ENCODE results near the gene LYSMD1.

LYSMD1 gene

GRCh38 chr1:151157067-151157531 lies 8.6 kb downstream of the LYSMD1 start:
- H3K79me2 ChIP-seq (ENCODE audit: control insufficient read depth, insufficient read depth, low read length, poor library complexity) = no peaks in the 10 kb centered on the region
- no peak overlapping the region for H2BK120ac ChIP-seq (ENCODE audit: insufficient read depth, low read length, poor library complexity)
- no peak overlapping the region for H3K9ac ChIP-seq (ENCODE audit: low read length)
- no peak overlapping the region for H2AFZ ChIP-seq (ENCODE audit: insufficient read depth, low read length, poor library complexity)
- DNase-seq = no peak
- H3K4ac ChIP-seq (ENCODE audit: low read depth, low read length) = no peak overlapping the region
- no peak overlapping the region for H4K12ac ChIP-seq (ENCODE audit: low read depth, low read length)
- H4K8ac ChIP-seq (ENCODE audit: low read depth, low read length) = no peak overlapping the region
- WGBS (ENCODE audit: extremely low coverage, insufficient coverage, insufficient read length) = no CpG with 5 or more reads among the region's 6 CpGs
- H3K4me3 ChIP-seq (ENCODE audit: low read depth, low read length) = no peak overlapping the region
- H3K27me3 ChIP-seq (ENCODE audit: insufficient read depth, low read length) = no peaks in the 10 kb centered on the region
- no peaks in the 10 kb centered on the region for H3K79me1 ChIP-seq (ENCODE audit: low read length)
- no peak overlapping the region for H3K27ac ChIP-seq (ENCODE audit: low read depth, low read length)
- H3K18ac ChIP-seq (ENCODE audit: low read length) = no peak overlapping the region
- no peak overlapping the region for H4K91ac ChIP-seq (ENCODE audit: low read depth, low read length)
- no peak overlapping the region for H2AK5ac ChIP-seq (ENCODE audit: low read length)
- H3K4me1 ChIP-seq (ENCODE audit: control insufficient read depth in 1 of 2, insufficient read depth in 2 of 2, low read length in 2 of 2) = no peaks in the 10 kb centered on the region
- no peaks in the 10 kb centered on the region for H3K9me3 ChIP-seq (ENCODE audit: insufficient read depth, low read depth, low read length)
- H3K36me3 ChIP-seq (ENCODE audit: control insufficient read depth in 1 of 2, insufficient read depth in 2 of 2, low read length in 2 of 2) = peaks cover 15 to 25% of the 10 kb centered on the region in 2 experiments
- no peak overlapping the region for H3K14ac ChIP-seq (ENCODE audit: low read length)
- no peak overlapping the region for H2BK12ac ChIP-seq (ENCODE audit: low read length)
- no peak overlapping the region for H3K4me2 ChIP-seq (ENCODE audit: low read length)
- H2BK5ac ChIP-seq (ENCODE audit: low read depth, low read length, poor library complexity) = no peak overlapping the region
- no peak overlapping the region for H3K23ac ChIP-seq (ENCODE audit: low read length)

GRCh38 chr1:151156515-151156819 lies 9.2 kb downstream of the LYSMD1 start, which contains the start of gene TNFAIP8L2:
Gene TNFAIP8L2 (plus strand): TSS chr1:151156649. CDS start chr1:151158698, 2,049 bp downstream.
- no peak within 1 kb of the TSS for H3K23ac ChIP-seq (ENCODE audit: low read length)
- no peak within 1 kb of the TSS for H4K91ac ChIP-seq (ENCODE audit: low read depth, low read length)
- H2AFZ ChIP-seq (ENCODE audit: insufficient read depth, low read length, poor library complexity) = no peak within 1 kb of the TSS
- H3K36me3 ChIP-seq (ENCODE audit: control insufficient read depth in 1 of 2, insufficient read depth in 2 of 2, low read length in 2 of 2) = peaks cover 15 to 21% of the 10 kb centered on the region in 2 experiments
- no peak within 1 kb of the TSS for H2BK5ac ChIP-seq (ENCODE audit: low read depth, low read length, poor library complexity)
- WGBS (ENCODE audit: extremely low coverage, insufficient coverage, insufficient read length) = no CpG with 5 or more reads among the region's 4 CpGs
- H3K14ac ChIP-seq (ENCODE audit: low read length) = no peak within 1 kb of the TSS
- H3K18ac ChIP-seq (ENCODE audit: low read length) = no peak within 1 kb of the TSS
- no peaks in the 10 kb centered on the region for H3K4me1 ChIP-seq (ENCODE audit: control insufficient read depth in 1 of 2, insufficient read depth in 2 of 2, low read length in 2 of 2)
- no peak within 1 kb of the TSS for H3K9ac ChIP-seq (ENCODE audit: low read length)
- H3K9me3 ChIP-seq (ENCODE audit: insufficient read depth, low read depth, low read length) = no peaks in the 10 kb centered on the region
- no peak within 1 kb of the TSS for H2AK5ac ChIP-seq (ENCODE audit: low read length)
- no peak within 1 kb of the TSS for H3K4me3 ChIP-seq (ENCODE audit: low read depth, low read length)
- H3K4ac ChIP-seq (ENCODE audit: low read depth, low read length) = no peak within 1 kb of the TSS
- no peak within 1 kb of the TSS for H3K4me2 ChIP-seq (ENCODE audit: low read length)
- no peaks in the 10 kb centered on the region for H3K27me3 ChIP-seq (ENCODE audit: insufficient read depth, low read length)
- no peak within 1 kb of the TSS for H2BK12ac ChIP-seq (ENCODE audit: low read length)
- no peaks in the 10 kb centered on the region for H3K79me1 ChIP-seq (ENCODE audit: low read length)
- H4K8ac ChIP-seq (ENCODE audit: low read depth, low read length) = no peak within 1 kb of the TSS
- H4K12ac ChIP-seq (ENCODE audit: low read depth, low read length) = no peak within 1 kb of the TSS
- no peak within 1 kb of the TSS for H2BK120ac ChIP-seq (ENCODE audit: insufficient read depth, low read length, poor library complexity)
- peak in 1 of 2 donors; percentile 42 for DNase-seq
- no peaks in the 10 kb centered on the region for H3K79me2 ChIP-seq (ENCODE audit: control insufficient read depth, insufficient read depth, low read length, poor library complexity)
- H3K27ac ChIP-seq (ENCODE audit: low read depth, low read length) = no peak within 1 kb of the TSS

DNA sequence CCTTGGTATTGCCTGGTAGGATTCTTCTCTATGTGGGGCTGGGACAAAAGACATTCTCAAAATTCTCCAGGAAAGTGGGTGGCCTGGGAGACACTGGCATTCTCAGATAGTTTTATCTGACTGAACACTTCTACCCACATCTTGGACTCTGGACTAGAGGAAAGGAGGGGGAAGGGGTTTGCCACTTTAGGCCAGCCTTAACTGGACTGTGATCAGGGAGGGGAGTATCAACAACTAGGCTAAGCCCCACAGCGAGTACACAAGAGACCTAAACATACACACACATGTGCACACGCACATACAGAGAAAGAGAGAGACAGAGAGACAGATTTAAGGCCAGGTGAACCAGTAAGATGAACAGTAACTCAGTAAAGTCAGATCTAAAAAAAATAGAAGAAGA lies 18.0 kb downstream of the LYSMD1 start:
- H3K14ac ChIP-seq (ENCODE audit: low read length) = no peak overlapping the region
- peaks cover 2% of the 10 kb centered on the region for H3K79me1 ChIP-seq (ENCODE audit: low read length)
- no peaks in the 10 kb centered on the region for H3K79me2 ChIP-seq (ENCODE audit: control insufficient read depth, insufficient read depth, low read length, poor library complexity)
- no peak overlapping the region for H3K4ac ChIP-seq (ENCODE audit: low read depth, low read length)
- no peak overlapping the region for H2BK120ac ChIP-seq (ENCODE audit: insufficient read depth, low read length, poor library complexity)
- WGBS (ENCODE audit: extremely low coverage, insufficient coverage, insufficient read length) = no CpG with 5 or more reads among the region's 2 CpGs
- H3K9me3 ChIP-seq (ENCODE audit: insufficient read depth, low read depth, low read length) = no peaks in the 10 kb centered on the region
- H4K12ac ChIP-seq (ENCODE audit: low read depth, low read length) = no peak overlapping the region
- H2AFZ ChIP-seq (ENCODE audit: insufficient read depth, low read length, poor library complexity) = no peak overlapping the region
- peaks cover 8 to 15% of the 10 kb centered on the region in 2 experiments for H3K4me1 ChIP-seq (ENCODE audit: control insufficient read depth in 1 of 2, insufficient read depth in 2 of 2, low read length in 2 of 2)
- H3K18ac ChIP-seq (ENCODE audit: low read length) = no peak overlapping the region
- no peak overlapping the region for H2BK12ac ChIP-seq (ENCODE audit: low read length)
- no peak for DNase-seq
- H4K91ac ChIP-seq (ENCODE audit: low read depth, low read length) = no peak overlapping the region
- no peak overlapping the region for H3K9ac ChIP-seq (ENCODE audit: low read length)
- no peak overlapping the region for H3K4me3 ChIP-seq (ENCODE audit: low read depth, low read length)
- no peak overlapping the region for H2BK5ac ChIP-seq (ENCODE audit: low read depth, low read length, poor library complexity)
- H3K4me2 ChIP-seq (ENCODE audit: low read length) = no peak overlapping the region
- peaks cover 16% of the 10 kb centered on the region for H3K27me3 ChIP-seq (ENCODE audit: insufficient read depth, low read length)
- no peak overlapping the region for H2AK5ac ChIP-seq (ENCODE audit: low read length)
- peak overlapping the region; percentile 7 for H3K23ac ChIP-seq (ENCODE audit: low read length)
- H3K36me3 ChIP-seq (ENCODE audit: control insufficient read depth in 1 of 2, insufficient read depth in 2 of 2, low read length in 2 of 2) = no peaks in the 10 kb centered on the region
- no peak overlapping the region for H4K8ac ChIP-seq (ENCODE audit: low read depth, low read length)
- no peak overlapping the region for H3K27ac ChIP-seq (ENCODE audit: low read depth, low read length)

GRCh38 chr1:151147132-151147503 lies 18.6 kb downstream of the LYSMD1 start:
- peak overlapping the region; percentile 49 for H3K4me3 ChIP-seq (ENCODE audit: low read depth, low read length)
- H3K4me1 ChIP-seq (ENCODE audit: control insufficient read depth in 1 of 2, insufficient read depth in 2 of 2, low read length in 2 of 2) = peaks cover 8 to 15% of the 10 kb centered on the region in 2 experiments
- H3K79me1 ChIP-seq (ENCODE audit: low read length) = peaks cover 2% of the 10 kb centered on the region
- peaks cover 16% of the 10 kb centered on the region for H3K27me3 ChIP-seq (ENCODE audit: insufficient read depth, low read length)
- H3K79me2 ChIP-seq (ENCODE audit: control insufficient read depth, insufficient read depth, low read length, poor library complexity) = no peaks in the 10 kb centered on the region
- no peak overlapping the region for H3K9ac ChIP-seq (ENCODE audit: low read length)
- H3K9me3 ChIP-seq (ENCODE audit: insufficient read depth, low read depth, low read length) = no peaks in the 10 kb centered on the region
- no peak overlapping the region for H4K91ac ChIP-seq (ENCODE audit: low read depth, low read length)
- DNase-seq = no peak
- H4K8ac ChIP-seq (ENCODE audit: low read depth, low read length) = no peak overlapping the region
- no peak overlapping the region for H2BK120ac ChIP-seq (ENCODE audit: insufficient read depth, low read length, poor library complexity)
- H3K23ac ChIP-seq (ENCODE audit: low read length) = no peak overlapping the region
- H3K4me2 ChIP-seq (ENCODE audit: low read length) = peak overlapping the region; percentile 75
- no peak overlapping the region for H2BK5ac ChIP-seq (ENCODE audit: low read depth, low read length, poor library complexity)
- no CpG with 5 or more reads among the region's 7 CpGs for WGBS (ENCODE audit: extremely low coverage, insufficient coverage, insufficient read length)
- no peak overlapping the region for H2AK5ac ChIP-seq (ENCODE audit: low read length)
- no peak overlapping the region for H3K4ac ChIP-seq (ENCODE audit: low read depth, low read length)
- H3K18ac ChIP-seq (ENCODE audit: low read length) = no peak overlapping the region
- H3K36me3 ChIP-seq (ENCODE audit: control insufficient read depth in 1 of 2, insufficient read depth in 2 of 2, low read length in 2 of 2) = no peaks in the 10 kb centered on the region
- H2AFZ ChIP-seq (ENCODE audit: insufficient read depth, low read length, poor library complexity) = no peak overlapping the region
- no peak overlapping the region for H3K27ac ChIP-seq (ENCODE audit: low read depth, low read length)
- H2BK12ac ChIP-seq (ENCODE audit: low read length) = no peak overlapping the region
- H3K14ac ChIP-seq (ENCODE audit: low read length) = no peak overlapping the region
- H4K12ac ChIP-seq (ENCODE audit: low read depth, low read length) = no peak overlapping the region

All from trophoblast cell (in vitro differentiated cells and primary cell).